DOHH2 (cell line): ENCODE measurements around the gene SPDL1.

Experiments
- H3F3A ChIP-seq: fragments of 200-600 bp; sonication (generic), shearing (Covaris generic); 2 replicates; pipeline ENCODE4 v1.6.0; 2016; ENCODE audit warnings: antibody characterized with exemption, mild to moderate bottlenecking; ENCODE audit not compliant: control insufficient read depth, insufficient read depth
- H3K27ac ChIP-seq: fragments of 200-600 bp; sonication (generic); 2 replicates; pipeline ENCODE4 v1.5.1; 2014; ENCODE audit warnings: low read depth, mild to moderate bottlenecking, low read length, moderate library complexity
- H3K27me3 ChIP-seq: fragments of 200-600 bp; sonication (generic); 2 replicates; pipeline ENCODE4 v1.6.1; 2014; ENCODE audit warnings: mild to moderate bottlenecking, low read length, mixed read lengths; ENCODE audit not compliant: control insufficient read depth
- H3K36me3 ChIP-seq: fragments of 200-600 bp; sonication (generic); 2 replicates; pipeline ENCODE4 v1.6.1; 2014; ENCODE audit warnings: mild to moderate bottlenecking, low read length, moderate library complexity, mixed read lengths; ENCODE audit not compliant: control insufficient read depth
- H3K4me1 ChIP-seq: fragments of 200-600 bp; sonication (generic); 2 replicates; pipeline ENCODE4 v1.6.1; 2014; ENCODE audit warnings: mild to moderate bottlenecking, low read length, mixed read lengths; ENCODE audit not compliant: control insufficient read depth
- H3K4me2 ChIP-seq: fragments of 200-600 bp; sonication (generic); 2 replicates; pipeline ENCODE4 v1.6.0; 2014; ENCODE audit warnings: mild to moderate bottlenecking, low read length, moderate library complexity
- H3K4me3 ChIP-seq: fragments of 200-600 bp; sonication (generic); 2 replicates; pipeline ENCODE4 v1.5.1; 2014; ENCODE audit warnings: mild to moderate bottlenecking, low read length, mixed read lengths
- H3K79me2 ChIP-seq: fragments of 200-600 bp; sonication (generic); 2 replicates; pipeline ENCODE4 v1.6.1; 2014; ENCODE audit warnings: mild to moderate bottlenecking, low read length, mixed read lengths; ENCODE audit not compliant: control insufficient read depth
- H3K9me2 ChIP-seq: fragments of 200-600 bp; sonication (generic); replicated peaks from 2 replicates; pipeline ENCODE4 v1.6.1; 2014; ENCODE audit warnings: mild to moderate bottlenecking, low read length, mixed read lengths; ENCODE audit not compliant: control insufficient read depth
- H3K9me3 ChIP-seq: fragments of 200-600 bp; sonication (generic); 2 replicates; pipeline ENCODE4 v1.6.1; 2014; ENCODE audit warnings: antibody characterized with exemption, low read length, mixed read lengths; ENCODE audit not compliant: control insufficient read depth, insufficient read depth
- H4K20me1 ChIP-seq: fragments of 200-600 bp; sonication (generic); 2 replicates; pipeline ENCODE4 v1.6.0; 2014; ENCODE audit warnings: low read depth, mild to moderate bottlenecking, antibody characterized with exemption, low read length, moderate library complexity; ENCODE audit not compliant: control insufficient read depth, insufficient read depth
- CTCF ChIP-seq: fragments of 200-600 bp; sonication (generic); IDR thresholded peaks from one replicate; pipeline ENCODE4 v1.5.1; 2014; ENCODE audit warnings: antibody characterized with exemption, mild to moderate bottlenecking, low read depth, low read length; ENCODE audit not compliant: poor library complexity, severe bottlenecking
- EZH2phosphoT487 ChIP-seq: fragments of 200-600 bp; sonication (generic); IDR thresholded peaks from 2 replicates; pipeline ENCODE4 v1.6.1; 2017; ENCODE audit warnings: borderline replicate concordance, mild to moderate bottlenecking, antibody characterized with exemption, low read length, moderate library complexity, mixed read lengths

SPDL1 gene

GRCh38 chr5:169634606-169635005 lies 51.0 kb downstream of the SPDL1 start:
- Histone ChIP-seq H3K4me2 (no peak overlapping the region), H3F3A (peaks cover 4% of the 10 kb centered on the region; the same call in 1 of the 2 replicates), H3K36me3 (peaks cover 22% of the 10 kb centered on the region), H3K9me3 (peaks cover 9% of the 10 kb centered on the region), H4K20me1 (peaks cover 5% of the 10 kb centered on the region; the same call in 1 of the 2 replicates), H3K27me3 (no peaks in the 10 kb centered on the region), H3K27ac (no peak overlapping the region), H3K4me3 (no peak overlapping the region), H3K4me1 (peaks cover 28% of the 10 kb centered on the region), H3K79me2 (peaks cover 29% of the 10 kb centered on the region), H3K9me2 (no peaks in the 10 kb centered on the region)
- TF ChIP-seq EZH2phosphoT487 (no peak), CTCF (no peak)

GRCh38 chr5:169635936-169636335 lies 52.4 kb downstream of the SPDL1 start:
- H3K36me3 ChIP-seq: peaks cover 36% of the 10 kb centered on the region
- H4K20me1 ChIP-seq: peaks cover 9% of the 10 kb centered on the region; the same call in 1 of the 2 replicates
- no peaks in the 10 kb centered on the region for H3K27me3 ChIP-seq
- no peak for TF ChIP-seq CTCF
- no peak for TF ChIP-seq EZH2phosphoT487
- no peak overlapping the region for H3K27ac ChIP-seq
- H3F3A ChIP-seq: peaks cover 4% of the 10 kb centered on the region; the same call in 1 of the 2 replicates
- H3K4me3 ChIP-seq: no peak overlapping the region; the same call in 1 of the 2 replicates
- H3K9me2 ChIP-seq: no peaks in the 10 kb centered on the region
- peaks cover 9% of the 10 kb centered on the region for H3K9me3 ChIP-seq
- H3K79me2 ChIP-seq: peaks cover 42% of the 10 kb centered on the region
- peaks cover 33% of the 10 kb centered on the region for H3K4me1 ChIP-seq
- peak overlapping the region; percentile 73; the same call in 1 of the 2 replicates for H3K4me2 ChIP-seq

- Histone ChIP-seq H3K36me3 (peaks cover 42% of the 10 kb centered on the region), H3K4me1 (peaks cover 34% of the 10 kb centered on the region), H3K27me3 (no peaks in the 10 kb centered on the region), H3K9me2 (no peaks in the 10 kb centered on the region), H3K4me2 (peak overlapping the region; percentile 73), H3K9me3 (peaks cover 9% of the 10 kb centered on the region), H3K27ac (peak overlapping the region; percentile 72), H3K4me3 (peak overlapping the region; percentile 75), H3F3A (peaks cover 4% of the 10 kb centered on the region; the same call in 1 of the 2 replicates), H3K79me2 (peaks cover 48% of the 10 kb centered on the region), H4K20me1 (peaks cover 11% of the 10 kb centered on the region; the same call in 1 of the 2 replicates)
- TF ChIP-seq EZH2phosphoT487 (no peak), CTCF (no peak)
These were observed 53.0 kb downstream of the SPDL1 start for GRCh38 chr5:169636477-169637084.
